GM12892 (cell line): ENCODE measurements around the gene ORMDL2.

ENCODE experiments used
- POLR2A ChIP-seq: IDR thresholded peaks from 2 replicates; pipeline ENCODE4 v1.6.1; 2011; ENCODE audit warnings: low read depth, low read length, control low read depth
- POLR2AphosphoS5 ChIP-seq: IDR thresholded peaks from 2 replicates; pipeline ENCODE4 v1.6.1; 2011; ENCODE audit warnings: low read depth, low read length, control low read depth
- TAF1 ChIP-seq: IDR thresholded peaks from 2 replicates; pipeline ENCODE4 v1.6.1; 2011; ENCODE audit warnings: low read depth, mild to moderate bottlenecking, control low read depth, low read length, borderline replicate concordance

- TF ChIP-seq POLR2A: no peak
- no peak for TF ChIP-seq TAF1
- no peak for TF ChIP-seq POLR2AphosphoS5
Measured at GRCh38 chr12:55795950-55796349, 21.9 kb upstream of the ORMDL2 start.
